Naive thymus-derived CD4-positive, alpha-beta T cell (primary cell): ENCODE measurements around the gene FRMD5. TPM values are rescaled to one million over a fixed set of nuclear protein-coding genes. Genes with fewer than 3 reads are reported as not detected.

ENCODE experiments used
- ATAC-seq: fragments of 150-1000 bp; cut with Tn5 transposase; 2 replicates; pipeline ENCODE4 v1.10.0; 2021; ENCODE audit warnings: mild to moderate bottlenecking, moderate library complexity
- CTCF ChIA-PET: fragments of 350-600 bp; sonication (Branson Sonifier 250); formaldehyde crosslinking; loops from one replicate; lab custom pipeline; 2021; ENCODE audit warnings: antibody characterized with exemption; lab: Charles Lee
- POLR2A ChIA-PET: fragments of 350-600 bp; sonication (Branson Sonifier 250); formaldehyde crosslinking; loops from one replicate; lab custom pipeline; 2021; ENCODE audit warnings: antibody characterized with exemption, inconsistent platforms; lab: Charles Lee
- DNase-seq, 9 donors: peaks; one replicate each; pipeline versions ENCODE4 v3.0.0 to v3.0.0-alpha.2; 2020 to 2022; ENCODE audit warnings: mixed read lengths in 1 of 9
- H3K27ac ChIP-seq: one replicate; pipeline ENCODE4 v1.7.0; 2013; ENCODE audit warnings: mild to moderate bottlenecking, low read depth, low read length, moderate library complexity
- H3K27me3 ChIP-seq, 2 donors: one replicate each; pipeline ENCODE4 v1.7.0; 2013; ENCODE audit warnings: low read length in 2 of 2, mild to moderate bottlenecking in 2 of 2, moderate library complexity in 2 of 2; ENCODE audit not compliant: control insufficient read depth in 2 of 2, insufficient read depth in 2 of 2
- H3K36me3 ChIP-seq, 3 experiments: 1 replicate in 2 of 3; 2 replicates in 1 of 3; pipeline ENCODE4 v1.7.0; 2013; ENCODE audit warnings: low read length in 3 of 3, mild to moderate bottlenecking in 3 of 3, moderate library complexity in 1 of 3; ENCODE audit not compliant: insufficient read depth in 3 of 3, control insufficient read depth in 2 of 3
- H3K4me1 ChIP-seq, 2 donors: one replicate each; pipeline ENCODE4 v1.7.0; 2013; ENCODE audit warnings: low read length in 2 of 2, mild to moderate bottlenecking in 2 of 2, moderate library complexity in 1 of 2; ENCODE audit not compliant: control insufficient read depth in 2 of 2, insufficient read depth in 2 of 2
- H3K4me3 ChIP-seq: 2 replicates; pipeline ENCODE4 v1.7.0; 2013; ENCODE audit warnings: mild to moderate bottlenecking, low read length
- H3K9me3 ChIP-seq, 3 experiments: 1 replicate in 2 of 3; 2 replicates in 1 of 3; pipeline ENCODE4 v1.7.0; 2013; ENCODE audit warnings: low read length in 3 of 3; ENCODE audit not compliant: control insufficient read depth in 2 of 3
- H3K27ac Mint-ChIP-seq, 9 donors: one replicate each; pipeline ENCODE4 v1.8.0; 2020 to 2022; ENCODE audit warnings: mixed read lengths in 9 of 9, mild to moderate bottlenecking in 8 of 9, moderate library complexity in 5 of 9, inconsistent platforms in 2 of 9
- H3K27me3 Mint-ChIP-seq, 5 donors: one replicate each; pipeline ENCODE4 v1.8.0; 2021 to 2022; ENCODE audit warnings: mixed read lengths in 5 of 5, mild to moderate bottlenecking in 1 of 5
- H3K36me3 Mint-ChIP-seq, 5 donors: one replicate each; pipeline ENCODE4 v1.8.0; 2020 to 2022; ENCODE audit warnings: mixed read lengths in 5 of 5, mild to moderate bottlenecking in 3 of 5, inconsistent platforms in 1 of 5
- H3K4me1 Mint-ChIP-seq, 7 donors: one replicate each; pipeline ENCODE4 v1.8.0; 2020 to 2022; ENCODE audit warnings: mixed read lengths in 7 of 7, mild to moderate bottlenecking in 3 of 7, inconsistent platforms in 1 of 7
- H3K4me3 Mint-ChIP-seq, 10 donors: one replicate each; pipeline ENCODE4 v1.8.0; 2020 to 2022; ENCODE audit warnings: mild to moderate bottlenecking in 10 of 10, mixed read lengths in 10 of 10, moderate library complexity in 6 of 10, inconsistent platforms in 2 of 10
- H3K9me3 Mint-ChIP-seq, 11 donors: one replicate each; pipeline ENCODE4 v1.8.0; 2020 to 2022; ENCODE audit warnings: mixed read lengths in 11 of 11, mild to moderate bottlenecking in 4 of 11, inconsistent platforms in 1 of 11, moderate library complexity in 1 of 11
- intact Hi-C, 2 donors: fragments of 100-400 bp; cut with micrococcal nuclease; formaldehyde crosslinking; loops; one replicate each; pipeline ENCODE4 v1.15.1; 2023
- polyA plus RNA-seq, 2 donors: library from polyadenylated mRNA; unstranded; fragments of 300-500 nt; fragmentation: Illumina TruSeq; gene quantifications; one replicate each; pipeline ENCODE4 v1.2.3, GENCODE V29; 2021
- total RNA-seq, 6 experiments: library from RNA in 5 of 6; stranded (reverse) in 5 of 6; gene quantifications; 1 replicate in 5 of 6; 2 replicates in 1 of 6; pipeline ENCODE4 v1.2.3 and lab custom pipeline; 2021 to 2026

FRMD5 gene
- total and polyA plus RNA-seq, 7 experiments from 2014 or later, result 0.31 to 0.39 (median 0.35) TPM; not detected in 4

- peak overlapping the region in 2 of 10 donors; percentile 12 to 29 for H3K4me3 Mint-ChIP-seq
- Histone ChIP-seq H3K4me3 (no peak overlapping the region), H3K36me3 (no peaks in the 10 kb centered on the region), H3K4me1 (no peaks in the 10 kb centered on the region), H3K27me3 (no peaks in the 10 kb centered on the region), H3K9me3 (no peaks in the 10 kb centered on the region), H3K27ac (no peak overlapping the region)
- intact Hi-C loops, result no loop called here
- peak overlapping the region in 1 of 9 donors; percentile 71 for H3K27ac Mint-ChIP-seq
- ChIA-PET POLR2A (no interaction called here), CTCF (no interaction called here)
- peaks cover 9 to 29% (median 15%) of the 10 kb centered on the region in 5 donors for H3K27me3 Mint-ChIP-seq
- H3K9me3 Mint-ChIP-seq, result peaks cover 2 to 15% (median 5%) of the 10 kb centered on the region in 11 donors
- H3K4me1 Mint-ChIP-seq, result peaks cover 0 to 31% (median 8%) of the 10 kb centered on the region in 7 donors
- DNase-seq (peak in 1 of 9 donors; percentile 69), ATAC-seq (no peak)
- peaks cover 0 to 5% (median 4%) of the 10 kb centered on the region in 5 donors for H3K36me3 Mint-ChIP-seq
Observed at GRCh38 chr15:43977072-43977884, 217.8 kb downstream of the FRMD5 start.

GRCh38 chr15:43975770-43976169 lies 219.3 kb downstream of the FRMD5 start:
- Histone ChIP-seq H3K4me3 (no peak overlapping the region), H3K36me3 (no peaks in the 10 kb centered on the region), H3K4me1 (no peaks in the 10 kb centered on the region), H3K27ac (no peak overlapping the region), H3K9me3 (no peaks in the 10 kb centered on the region), H3K27me3 (no peaks in the 10 kb centered on the region)
- Mint-ChIP-seq H3K4me3 (no peak overlapping the region), H3K27me3 (peaks cover 0 to 16% (median 4%) of the 10 kb centered on the region in 5 donors), H3K9me3 (peaks cover 2 to 15% (median 5%) of the 10 kb centered on the region in 11 donors), H3K27ac (peak overlapping the region in 1 of 9 donors; percentile 61), H3K4me1 (peaks cover 0 to 31% (median 8%) of the 10 kb centered on the region in 7 donors), H3K36me3 (peaks cover 0 to 5% (median 4%) of the 10 kb centered on the region in 5 donors)
- no peak for ATAC-seq
- ChIA-PET POLR2A (no interaction called here), CTCF (no interaction called here)
- intact Hi-C loops, result no loop called here
- DNase-seq, result no peak

GRCh38 chr15:43975326-43975725 lies 219.7 kb downstream of the FRMD5 start:
- ChIA-PET CTCF (no interaction called here), POLR2A (no interaction called here)
- Mint-ChIP-seq H3K27ac (no peak overlapping the region), H3K4me1 (peaks cover 0 to 31% (median 8%) of the 10 kb centered on the region in 7 donors), H3K27me3 (peaks cover 0 to 16% (median 4%) of the 10 kb centered on the region in 5 donors), H3K9me3 (peaks cover 2 to 15% (median 5%) of the 10 kb centered on the region in 11 donors), H3K36me3 (peaks cover 0 to 5% (median 4%) of the 10 kb centered on the region in 5 donors), H3K4me3 (no peak overlapping the region)
- no peak for DNase-seq
- Histone ChIP-seq H3K36me3 (no peaks in the 10 kb centered on the region), H3K27ac (no peak overlapping the region), H3K4me1 (no peaks in the 10 kb centered on the region), H3K27me3 (no peaks in the 10 kb centered on the region), H3K9me3 (no peaks in the 10 kb centered on the region), H3K4me3 (no peak overlapping the region)
- intact Hi-C loops, result no loop called here
- no peak for ATAC-seq

GRCh38 chr15:43974852-43975251 lies 220.2 kb downstream of the FRMD5 start:
- H3K4me3 Mint-ChIP-seq, result no peak overlapping the region
- H3K27ac Mint-ChIP-seq, result no peak overlapping the region
- POLR2A ChIA-PET, result no interaction called here

GRCh38 chr15:43969802-43970375 lies 225.2 kb downstream of the FRMD5 start:
- Histone ChIP-seq H3K9me3 (no peaks in the 10 kb centered on the region), H3K4me3 (no peak overlapping the region), H3K27me3 (no peaks in the 10 kb centered on the region), H3K27ac (no peak overlapping the region), H3K36me3 (no peaks in the 10 kb centered on the region), H3K4me1 (no peaks in the 10 kb centered on the region)
- Mint-ChIP-seq H3K27me3 (peaks cover 0 to 14% (median 14%) of the 10 kb centered on the region in 5 donors), H3K4me1 (peaks cover 0 to 10% (median 0%) of the 10 kb centered on the region in 7 donors), H3K9me3 (no peaks in the 10 kb centered on the region), H3K36me3 (no peaks in the 10 kb centered on the region), H3K4me3 (no peak overlapping the region), H3K27ac (peak overlapping the region in 1 of 9 donors; percentile 53)
- ATAC-seq (no peak), DNase-seq (no peak)
- intact Hi-C loops, result no loop called here
- ChIA-PET CTCF (no interaction called here), POLR2A (no interaction called here)

More at GRCh38 chr15:43974852-43975251, 220.2 kb downstream of the FRMD5 start:
- intact Hi-C loops, result no loop called here
- H3K36me3 ChIP-seq, result no peaks in the 10 kb centered on the region
- DNase-seq (no peak), ATAC-seq (no peak)
- no peaks in the 10 kb centered on the region for H3K4me1 ChIP-seq
- Mint-ChIP-seq H3K36me3 (peaks cover 0 to 5% (median 4%) of the 10 kb centered on the region in 5 donors), H3K27me3 (peaks cover 0 to 16% (median 2%) of the 10 kb centered on the region in 5 donors), H3K4me1 (peaks cover 0 to 31% (median 8%) of the 10 kb centered on the region in 7 donors), H3K9me3 (peaks cover 2 to 15% (median 5%) of the 10 kb centered on the region in 11 donors)
- H3K9me3 ChIP-seq, result no peaks in the 10 kb centered on the region
- no peak overlapping the region for H3K4me3 ChIP-seq
- no peaks in the 10 kb centered on the region for H3K27me3 ChIP-seq
- H3K27ac ChIP-seq, result no peak overlapping the region
- CTCF ChIA-PET, result no interaction called here

- intact Hi-C loops, result no loop called here
- Histone ChIP-seq H3K27me3 (no peaks in the 10 kb centered on the region), H3K36me3 (no peaks in the 10 kb centered on the region), H3K4me3 (no peak overlapping the region), H3K9me3 (no peaks in the 10 kb centered on the region), H3K27ac (no peak overlapping the region), H3K4me1 (no peaks in the 10 kb centered on the region)
- ATAC-seq, result no peak
- ChIA-PET POLR2A (no interaction called here), CTCF (no interaction called here)
- Mint-ChIP-seq H3K36me3 (no peaks in the 10 kb centered on the region), H3K4me1 (no peaks in the 10 kb centered on the region), H3K9me3 (no peaks in the 10 kb centered on the region), H3K27me3 (peaks cover 0 to 19% (median 14%) of the 10 kb centered on the region in 5 donors), H3K4me3 (no peak overlapping the region), H3K27ac (no peak overlapping the region)
- DNase-seq, result no peak
Observed at GRCh38 chr15:43968551-43968950, 226.5 kb downstream of the FRMD5 start.
